Activated B cell treated with CpG ODN at 0.5 μM for 24 hours (primary cell): Measurements from ENCODE around the gene ZFAND2A. TPM values are rescaled to one million over a fixed set of nuclear protein-coding genes. Genes with fewer than 3 reads are reported as not detected.
"Not testable (repeated sequence)": the region's sequence is repeated elsewhere in the genome, so short reads cannot be mapped to it uniquely, and the experiment has no call there.

Source experiments
- ATAC-seq: fragments of 200-7000 bp; cut with Tn5 transposase; one replicate; pipeline ENCODE4 v1.10.0; 2021; ENCODE audit warnings: low read depth, mild to moderate bottlenecking, moderate library complexity
- CTCF ChIA-PET: fragments of 350-600 bp; sonication (Branson Sonifier 250); formaldehyde crosslinking; loops from one replicate; lab custom pipeline; 2021; ENCODE audit warnings: antibody characterized with exemption; lab: Charles Lee
- POLR2A ChIA-PET: fragments of 350-600 bp; sonication (Branson Sonifier 250); formaldehyde crosslinking; loops from one replicate; lab custom pipeline; 2021; ENCODE audit warnings: antibody characterized with exemption; lab: Charles Lee
- DNase-seq: peaks from one replicate; pipeline ENCODE4 v3.0.0; 2022
- H3K27ac Mint-ChIP-seq: one replicate; pipeline ENCODE4 v1.8.0; 2020; ENCODE audit warnings: mixed read lengths
- H3K27me3 Mint-ChIP-seq: one replicate; pipeline ENCODE4 v1.8.0; 2021; ENCODE audit warnings: mixed read lengths
- H3K36me3 Mint-ChIP-seq: one replicate; pipeline ENCODE4 v1.8.0; 2021; ENCODE audit warnings: low read depth, mixed read lengths
- H3K4me1 Mint-ChIP-seq: one replicate; pipeline ENCODE4 v1.8.0; 2021; ENCODE audit warnings: mixed read lengths
- H3K4me3 Mint-ChIP-seq: one replicate; pipeline ENCODE4 v1.8.0; 2020; ENCODE audit warnings: mild to moderate bottlenecking, mixed read lengths
- H3K9me3 Mint-ChIP-seq: one replicate; pipeline ENCODE4 v1.8.0; 2020; ENCODE audit warnings: mixed read lengths
- CTCF ChIP-seq: fragments of 200-600 bp; IDR thresholded peaks from one replicate; pipeline ENCODE4 v1.8.0; 2022; ENCODE audit warnings: antibody characterized with exemption, mild to moderate bottlenecking
- intact Hi-C: fragments of 100-400 bp; cut with micrococcal nuclease; formaldehyde crosslinking; loops from one replicate; pipeline ENCODE4 v1.15.1; 2024
- total RNA-seq: library from RNA; stranded (reverse); gene quantifications from 2 replicates; pipeline ENCODE4 v1.2.3, GENCODE V29; 2022

Gene ZFAND2A
- total RNA-seq, 1 donor from 2014 or later: 21.6 TPM

- POLR2A ChIA-PET: interaction anchor here (0.6 to 1.3 kb wide), 2 partner anchors 109 to 265 kb away, joined by 3 read pairs; no protein-coding TSS in a partner anchor
- H3K27me3 Mint-ChIP-seq: peaks cover 15% of the 10 kb centered on the region
- TF ChIP-seq CTCF: no peak
- DNase-seq (no peak), ATAC-seq (no peak)
- H3K4me1 Mint-ChIP-seq: peaks cover 19% of the 10 kb centered on the region
- CTCF ChIA-PET: interaction anchor here (0.7 to 3.2 kb wide), 13 partner anchors 15 to 362 kb away, joined by 3 to 59 read pairs (median 3); partner anchors contain the start of genes GPR146 and ZFAND2A
- H3K27ac Mint-ChIP-seq: no peak overlapping the region
- intact Hi-C loops: loop anchor here (5.0 kb wide), 2 partner anchors 33 to 108 kb away; no protein-coding TSS in a partner anchor
- no peak overlapping the region for H3K4me3 Mint-ChIP-seq
- peaks cover 2% of the 10 kb centered on the region for H3K9me3 Mint-ChIP-seq
- no peaks in the 10 kb centered on the region for H3K36me3 Mint-ChIP-seq
These were observed 15.0 kb upstream of the ZFAND2A start for GRCh38 chr7:1174881-1175596.

- ATAC-seq (no peak), DNase-seq (no peak)
- Mint-ChIP-seq H3K27me3 (peaks cover 12% of the 10 kb centered on the region), H3K27ac (no peak overlapping the region), H3K9me3 (peaks cover 2% of the 10 kb centered on the region), H3K36me3 (no peaks in the 10 kb centered on the region), H3K4me1 (peaks cover 26% of the 10 kb centered on the region), H3K4me3 (no peak overlapping the region)
- ChIA-PET CTCF (interaction anchor here (0.8 to 2.9 kb wide), 4 partner anchors 108 to 267 kb away, joined by 3 to 14 read pairs (median 6); partner anchors contain the start of gene GPR146), POLR2A (interaction anchor here (1.9 kb wide), 1 partner anchor 14 kb away, joined by 6 read pairs; the partner anchor contains the start of gene ZFAND2A)
- intact Hi-C loops: no loop called here
- no peak for TF ChIP-seq CTCF
These were observed 14.0 kb upstream of the ZFAND2A start for GRCh38 chr7:1174002-1174401.

- peaks cover 2% of the 10 kb centered on the region for H3K9me3 Mint-ChIP-seq
- no peak overlapping the region for H3K4me3 Mint-ChIP-seq
- ATAC-seq (no peak), DNase-seq (no peak)
- POLR2A ChIA-PET: interaction anchor here (1.9 kb wide), 1 partner anchor 12 kb away, joined by 6 read pairs; the partner anchor contains the start of gene ZFAND2A
- H3K27ac Mint-ChIP-seq: no peak overlapping the region
- TF ChIP-seq CTCF: no peak
- intact Hi-C loops: loop anchor here (2.0 kb wide), 1 partner anchor 386 kb away; no protein-coding TSS in a partner anchor
- H3K27me3 Mint-ChIP-seq: peaks cover 8% of the 10 kb centered on the region
- CTCF ChIA-PET: interaction anchor here (1.7 kb wide), 1 partner anchor 180 kb away, joined by 8 read pairs; no protein-coding TSS in a partner anchor
- H3K36me3 Mint-ChIP-seq: no peaks in the 10 kb centered on the region
- H3K4me1 Mint-ChIP-seq: peaks cover 26% of the 10 kb centered on the region
These were observed 12.9 kb upstream of the ZFAND2A start for GRCh38 chr7:1172666-1173523.

GRCh38 chr7:1171516-1171915 is 11.5 kb upstream of the ZFAND2A start:
- intact Hi-C loops, DNase-seq, H3K27me3 Mint-ChIP-seq, ATAC-seq, H3K27ac Mint-ChIP-seq, H3K4me3 Mint-ChIP-seq, POLR2A ChIA-PET, H3K36me3 Mint-ChIP-seq, H3K9me3 Mint-ChIP-seq: not testable (repeated sequence)
- CTCF ChIA-PET: interaction anchor here (0.9 kb wide), 1 partner anchor 85 kb away, joined by 3 read pairs; no protein-coding TSS in a partner anchor
- H3K4me1 Mint-ChIP-seq: peaks cover 20% of the 10 kb centered on the region

- Mint-ChIP-seq H3K9me3 (peaks cover 2% of the 10 kb centered on the region), H3K4me1 (peaks cover 14% of the 10 kb centered on the region), H3K27me3 (no peaks in the 10 kb centered on the region), H3K27ac (no peak overlapping the region), H3K36me3 (no peaks in the 10 kb centered on the region), H3K4me3 (no peak overlapping the region)
- ChIA-PET CTCF (interaction anchor here (0.6 to 0.7 kb wide), 2 partner anchors 105 to 178 kb away, joined by 3 read pairs; no protein-coding TSS in a partner anchor), POLR2A (no interaction called here)
- DNase-seq (no peak), ATAC-seq (peak; percentile 23)
- no peak for TF ChIP-seq CTCF
- intact Hi-C loops: loop anchor here (1.0 kb wide), 2 partner anchors 84 to 178 kb away; no protein-coding TSS in a partner anchor
These were observed 10.9 kb upstream of the ZFAND2A start for GRCh38 chr7:1170741-1171501.
